K562 (cell line): ENCODE measurements around the gene PGS1. TPM values are rescaled to one million over a fixed set of nuclear protein-coding genes. Genes with fewer than 3 reads are reported as not detected.
A peak's percentile ranks its signal among the peaks of the same experiment; 100 is the strongest.

Source experiments
- ATAC-seq: fragments of 200-7000 bp; cut with Tn5 transposase; 3 replicates; pipeline ENCODE4 v1.9.1; 2020; ENCODE audit warnings: moderate library complexity
- BruUV-seq: library from RNA; stranded (reverse); fragments of 400-500 nt; replicated peaks from 2 replicates; lab custom pipeline; 2021; lab: Mats Ljungman, UMichigan
- CTCF ChIA-PET: fragments of 300-600 bp; formaldehyde crosslinking; extraction: SDS; loops from one replicate; lab custom pipeline; 2021; ENCODE audit warnings: low intra/inter-chr PET ratio; lab: Yijun Ruan, JAX
- POLR2A ChIA-PET: fragments of 300-600, 350-650 bp; sonication (Branson Sonifier 250); formaldehyde crosslinking; extraction: SDS; loops from one replicate; lab custom pipeline; 2021; ENCODE audit warnings: antibody characterized with exemption, inconsistent platforms; lab: Yijun Ruan, JAX
- DNase-seq, 4 experiments: peaks; one replicate each; pipeline versions ENCODE4 v3.0.0 to v3.0.0-alpha.2; 2011 to 2018; ENCODE audit warnings: low spot score in 3 of 4, mixed read lengths in 3 of 4; ENCODE audit errors: extremely low read depth in 1 of 4
- FAIRE-seq: peaks from 2 replicates; lab custom pipeline; 2011; peaks lifted over from hg19 to GRCh38; lab: Jason Lieb, UNC
- H2AFZ ChIP-seq: 2 replicates; pipeline ENCODE4 v1.6.0; 2011; ENCODE audit warnings: low read depth, low read length, control low read depth, inconsistent platforms
- H3K27ac ChIP-seq: fragments of 200-600 bp; 3 replicates; pipeline ENCODE4 v1.8.0; 2011; ENCODE audit warnings: low read depth, mild to moderate bottlenecking, control low read depth, inconsistent platforms, low read length, moderate library complexity, mixed read lengths; ENCODE audit errors: extremely low read depth
- H3K27me3 ChIP-seq, 2 experiments: fragments of 300-600 bp in 1 of 2; 2 replicates in 1 of 2; 3 replicates in 1 of 2; pipeline versions ENCODE4 v1.6.0 to v1.8.0; 2011; ENCODE audit warnings: inconsistent platforms in 2 of 2, low read length in 2 of 2, mild to moderate bottlenecking in 1 of 2, mixed read lengths in 1 of 2, moderate library complexity in 1 of 2; ENCODE audit not compliant: control insufficient read depth in 2 of 2, insufficient read depth in 2 of 2
- H3K36me3 ChIP-seq: fragments of 300-600 bp; 3 replicates; pipeline ENCODE4 v1.8.0; 2011; ENCODE audit warnings: mild to moderate bottlenecking, low read length, inconsistent platforms; ENCODE audit not compliant: control insufficient read depth, insufficient read depth
- H3K4me1 ChIP-seq, 2 experiments: fragments of 200-600 bp in 1 of 2; replicated peaks in 1 of 2; 2 replicates in 1 of 2; 3 replicates in 1 of 2; pipeline versions ENCODE4 v1.5.1 to v1.8.0; 2011; ENCODE audit warnings: inconsistent platforms in 2 of 2, low read length in 2 of 2, mild to moderate bottlenecking in 1 of 2, mixed read lengths in 1 of 2, moderate library complexity in 1 of 2; ENCODE audit not compliant: control insufficient read depth in 2 of 2, insufficient read depth in 2 of 2
- H3K4me2 ChIP-seq: 2 replicates; pipeline ENCODE4 v1.6.1; 2011; ENCODE audit warnings: low read length, control low read depth, inconsistent platforms, mixed read lengths; ENCODE audit not compliant: insufficient read depth
- H3K4me3 ChIP-seq: fragments of 200-600 bp; sonication (generic), shearing (Covaris generic); 2 replicates; pipeline ENCODE4 v1.5.1; 2016; ENCODE audit warnings: control low read depth, inconsistent platforms
- H3K79me2 ChIP-seq: fragments of 200-600 bp; 3 replicates; pipeline ENCODE4 v1.8.0; 2011; ENCODE audit warnings: low read length, inconsistent platforms; ENCODE audit not compliant: control insufficient read depth, insufficient read depth
- H3K9ac ChIP-seq, 2 experiments: 2 replicates each; pipeline versions ENCODE4 v1.6.0 to v1.6.1; 2011; ENCODE audit warnings: low read depth in 2 of 2, low read length in 2 of 2, control low read depth in 1 of 2, inconsistent platforms in 1 of 2, mild to moderate bottlenecking in 1 of 2, mixed read lengths in 1 of 2; ENCODE audit not compliant: insufficient read depth in 1 of 2
- H3K9me1 ChIP-seq: one replicate; pipeline ENCODE4 v1.6.0; 2011; ENCODE audit warnings: inconsistent platforms, mild to moderate bottlenecking, low read length, moderate library complexity; ENCODE audit not compliant: control insufficient read depth, insufficient read depth
- H3K9me3 ChIP-seq: replicated peaks from 2 replicates; pipeline ENCODE4 v1.5.1; 2011; ENCODE audit warnings: low read depth, low read length, inconsistent platforms; ENCODE audit not compliant: control insufficient read depth, insufficient read depth
- H4K20me1 ChIP-seq: replicated peaks from 2 replicates; pipeline ENCODE4 v1.6.1; 2011; ENCODE audit warnings: low read length, inconsistent platforms, mixed read lengths; ENCODE audit not compliant: control insufficient read depth, insufficient read depth
- CEBPB ChIP-seq: fragments of 450-650 bp; IDR thresholded peaks from 2 replicates; pipeline ENCODE4 v1.6.1; 2016; ENCODE audit warnings: missing genetic modification characterization, missing compliant biosample characterization
- GTF2F1 ChIP-seq: IDR thresholded peaks from 2 replicates; pipeline ENCODE4 v1.6.1; 2011; ENCODE audit warnings: low read depth, low read length, improper control_type of control experiment
- RBM25 ChIP-seq: fragments of 200-400 bp; formaldehyde crosslinking; IDR thresholded peaks from 2 replicates; pipeline ENCODE4 v1.6.1; 2018; ENCODE audit warnings: low read length, low read depth, moderate library complexity; ENCODE audit not compliant: severe bottlenecking
- SMAD1 ChIP-seq: fragments of 150-350 bp; IDR thresholded peaks from 2 replicates; pipeline ENCODE4 v1.6.1; 2014; ENCODE audit warnings: low read length, low read depth; ENCODE audit not compliant: partially characterized antibody
- XRCC4 ChIP-seq: IDR thresholded peaks from one replicate; pipeline ENCODE4 v1.6.1; 2011; ENCODE audit not compliant: insufficient read depth, insufficient read length; ENCODE audit errors: extremely low read depth
- ZNF140 ChIP-seq: fragments of 250-450 bp; sonication (Bioruptor Pico); IDR thresholded peaks from 2 replicates; pipeline ENCODE4 v1.8.0; 2021; ENCODE audit warnings: moderate library complexity, mild to moderate bottlenecking, inconsistent platforms
- ZNF785 ChIP-seq: fragments of 250-450 bp; sonication (Bioruptor Pico); IDR thresholded peaks from 2 replicates; pipeline ENCODE4 v1.4.0; 2020; ENCODE audit warnings: mild to moderate bottlenecking
- WGBS: fragments of 100-300 bp; shearing (Covaris generic); methylation state at CpG from one replicate; pipeline ENCODE4 v1.1.6; 2016; ENCODE audit warnings: low coverage, mixed read lengths; ENCODE audit not compliant: insufficient coverage; ENCODE audit errors: missing lambda C conversion rate; 5-methylcytosine and 5-hydroxymethylcytosine counted together
- in situ Hi-C: fragments of 300-500 bp; cut with MboI; formaldehyde crosslinking; loops from 4 replicates; pipeline ENCODE4 v1.15.0; 2018; ENCODE audit warnings: inconsistent platforms, mixed read lengths
- intact Hi-C: fragments of 100-400 bp; cut with micrococcal nuclease; formaldehyde crosslinking; loops from 2 replicates; pipeline ENCODE4 v1.14.2; 2022
- polyA plus RNA-seq, 8 experiments: library from polyadenylated mRNA; depleted of rRNA in 4 of 8; stranded (reverse) in 5 of 8; unstranded in 3 of 8; fragments of >200 nt; fragmentation: Nextera tagmentation in 2 of 8; fragmentation: Illumina TruSeq in 1 of 8; extraction: Ambion mirVana in 2 of 8; extraction: Trizol in 1 of 8; gene quantifications; 2 replicates each; pipeline versions ENCODE4 v1.2.1 to v1.2.3, GENCODE V29; 2011 to 2014; ENCODE audit warnings: inconsistent platforms in 1 of 8, missing spikeins in 1 of 8
- total RNA-seq, 7 experiments: library from RNA; depleted of rRNA in 6 of 7; stranded (reverse); fragments of >200 nt in 6 of 7; fragmentation: Illumina TruSeq in 2 of 7; extraction: Trizol in 2 of 7; gene quantifications; 2 replicates each; pipeline versions ENCODE4 v1.2.1 to v1.2.3, GENCODE V29; 2011 to 2021; ENCODE audit warnings: low replicate concordance in 1 of 7
- TF ChIP-seq, protein P1 (sequence below): fragments of 150-350 bp; IDR thresholded peaks from 2 replicates; pipeline ENCODE4 v1.6.1; 2014; ENCODE audit warnings: low read depth, mild to moderate bottlenecking, low read length, borderline replicate concordance
- TF ChIP-seq, protein P2 (sequence below): sonication (generic); formaldehyde crosslinking; IDR thresholded peaks from 2 replicates; pipeline ENCODE4 v1.5.0; 2020; ENCODE audit warnings: missing genetic modification reagents
- TF ChIP-seq, protein P3 (sequence below): sonication (generic); formaldehyde crosslinking; IDR thresholded peaks from 2 replicates; pipeline ENCODE4 v1.8.0; 2023; ENCODE audit warnings: mild to moderate bottlenecking, missing genetic modification reagents
- TF ChIP-seq, protein P4 (sequence below), 2 experiments: IDR thresholded peaks; 2 replicates each; pipeline ENCODE4 v1.6.1; 2011; ENCODE audit warnings: borderline replicate concordance in 1 of 2, control low read depth in 1 of 2, low read depth in 1 of 2, low read length in 1 of 2, mild to moderate bottlenecking in 1 of 2, mixed read lengths in 1 of 2, moderate library complexity in 1 of 2; ENCODE audit not compliant: insufficient read depth in 1 of 2, insufficient read length in 1 of 2, poor library complexity in 1 of 2, severe bottlenecking in 1 of 2; ENCODE audit errors: extremely low read depth in 1 of 2

Gene PGS1
- total and polyA plus RNA-seq, 9 of the 15 experiments (the other 6 are each of a cell fraction or from before 2014, with no cell fraction given), result 1.3 to 39.4 (median 22.3) TPM

DNA sequence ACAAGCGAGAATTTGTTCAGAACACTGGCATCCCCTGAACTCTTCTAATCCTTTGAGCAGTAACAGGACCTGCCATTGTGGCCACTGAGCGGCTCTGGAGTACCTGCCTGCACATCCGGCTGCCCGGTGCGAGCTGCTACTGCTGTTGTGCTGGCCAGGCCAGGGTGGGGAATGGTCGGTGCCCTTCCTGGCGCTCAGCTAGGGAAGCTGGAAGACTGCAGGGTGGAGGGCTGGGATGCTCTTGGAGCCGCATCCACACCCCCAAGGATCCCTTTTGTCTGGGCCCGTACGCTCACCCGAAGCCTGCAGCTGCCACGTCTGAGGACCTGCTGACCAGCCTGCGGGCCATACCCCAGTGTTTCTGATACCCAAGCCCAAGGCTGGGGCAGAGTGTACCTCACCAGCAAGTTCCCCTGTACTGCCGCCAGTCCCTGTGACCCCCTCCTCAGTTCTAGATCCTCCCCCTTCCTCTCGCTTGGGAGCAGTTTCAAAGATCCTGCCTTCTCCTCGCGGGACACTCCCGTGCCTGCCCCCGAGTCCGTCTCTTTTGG, 49.7 kb downstream of the PGS1 start:
- Histone ChIP-seq H4K20me1 (no peaks in the 10 kb centered on the region), H3K4me3 (no peak overlapping the region), H2AFZ (no peak overlapping the region), H3K4me2 (no peak overlapping the region), H3K27ac (no peak overlapping the region), H3K36me3 (peaks cover 43% of the 10 kb centered on the region; the same call in 2 of the 3 replicates), H3K4me1 (peaks cover 0 to 18% of the 10 kb centered on the region in 2 experiments; a peak in 1 of 5 replicates), H3K9me1 (no peaks in the 10 kb centered on the region), H3K9me3 (no peaks in the 10 kb centered on the region), H3K27me3 (0 out of 5 replicates have a peak, but pooled peaks cover 0 to 1% of the 10 kb centered on the region in 2 experiments), H3K79me2 (no peaks in the 10 kb centered on the region), H3K9ac (peak overlapping the region in 1 of 2 experiments; percentile 14; a peak in 1 of 4 replicates)
- CTCF ChIA-PET, result no interaction called here
- intact Hi-C loops (no loop called here), in situ Hi-C loops (no loop called here)
- TF ChIP-seq, protein P1, sequence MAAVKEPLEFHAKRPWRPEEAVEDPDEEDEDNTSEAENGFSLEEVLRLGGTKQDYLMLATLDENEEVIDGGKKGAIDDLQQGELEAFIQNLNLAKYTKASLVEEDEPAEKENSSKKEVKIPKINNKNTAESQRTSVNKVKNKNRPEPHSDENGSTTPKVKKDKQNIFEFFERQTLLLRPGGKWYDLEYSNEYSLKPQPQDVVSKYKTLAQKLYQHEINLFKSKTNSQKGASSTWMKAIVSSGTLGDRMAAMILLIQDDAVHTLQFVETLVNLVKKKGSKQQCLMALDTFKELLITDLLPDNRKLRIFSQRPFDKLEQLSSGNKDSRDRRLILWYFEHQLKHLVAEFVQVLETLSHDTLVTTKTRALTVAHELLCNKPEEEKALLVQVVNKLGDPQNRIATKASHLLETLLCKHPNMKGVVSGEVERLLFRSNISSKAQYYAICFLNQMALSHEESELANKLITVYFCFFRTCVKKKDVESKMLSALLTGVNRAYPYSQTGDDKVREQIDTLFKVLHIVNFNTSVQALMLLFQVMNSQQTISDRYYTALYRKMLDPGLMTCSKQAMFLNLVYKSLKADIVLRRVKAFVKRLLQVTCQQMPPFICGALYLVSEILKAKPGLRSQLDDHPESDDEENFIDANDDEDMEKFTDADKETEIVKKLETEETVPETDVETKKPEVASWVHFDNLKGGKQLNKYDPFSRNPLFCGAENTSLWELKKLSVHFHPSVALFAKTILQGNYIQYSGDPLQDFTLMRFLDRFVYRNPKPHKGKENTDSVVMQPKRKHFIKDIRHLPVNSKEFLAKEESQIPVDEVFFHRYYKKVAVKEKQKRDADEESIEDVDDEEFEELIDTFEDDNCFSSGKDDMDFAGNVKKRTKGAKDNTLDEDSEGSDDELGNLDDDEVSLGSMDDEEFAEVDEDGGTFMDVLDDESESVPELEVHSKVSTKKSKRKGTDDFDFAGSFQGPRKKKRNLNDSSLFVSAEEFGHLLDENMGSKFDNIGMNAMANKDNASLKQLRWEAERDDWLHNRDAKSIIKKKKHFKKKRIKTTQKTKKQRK, result no peak
- TF ChIP-seq, protein P2, sequence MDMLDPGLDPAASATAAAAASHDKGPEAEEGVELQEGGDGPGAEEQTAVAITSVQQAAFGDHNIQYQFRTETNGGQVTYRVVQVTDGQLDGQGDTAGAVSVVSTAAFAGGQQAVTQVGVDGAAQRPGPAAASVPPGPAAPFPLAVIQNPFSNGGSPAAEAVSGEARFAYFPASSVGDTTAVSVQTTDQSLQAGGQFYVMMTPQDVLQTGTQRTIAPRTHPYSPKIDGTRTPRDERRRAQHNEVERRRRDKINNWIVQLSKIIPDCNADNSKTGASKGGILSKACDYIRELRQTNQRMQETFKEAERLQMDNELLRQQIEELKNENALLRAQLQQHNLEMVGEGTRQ (CRISPR knock-in tag), result no peak
- TF ChIP-seq ZNF785, result no peak
- no peak for TF ChIP-seq ZNF140 (CRISPR knock-in tag)
- no peak for TF ChIP-seq XRCC4
- TF ChIP-seq, protein P3, sequence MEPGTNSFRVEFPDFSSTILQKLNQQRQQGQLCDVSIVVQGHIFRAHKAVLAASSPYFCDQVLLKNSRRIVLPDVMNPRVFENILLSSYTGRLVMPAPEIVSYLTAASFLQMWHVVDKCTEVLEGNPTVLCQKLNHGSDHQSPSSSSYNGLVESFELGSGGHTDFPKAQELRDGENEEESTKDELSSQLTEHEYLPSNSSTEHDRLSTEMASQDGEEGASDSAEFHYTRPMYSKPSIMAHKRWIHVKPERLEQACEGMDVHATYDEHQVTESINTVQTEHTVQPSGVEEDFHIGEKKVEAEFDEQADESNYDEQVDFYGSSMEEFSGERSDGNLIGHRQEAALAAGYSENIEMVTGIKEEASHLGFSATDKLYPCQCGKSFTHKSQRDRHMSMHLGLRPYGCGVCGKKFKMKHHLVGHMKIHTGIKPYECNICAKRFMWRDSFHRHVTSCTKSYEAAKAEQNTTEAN (CRISPR knock-in tag), result no peak
- no peak for TF ChIP-seq RBM25
- no peak for TF ChIP-seq SMAD1
- TF ChIP-seq, protein P4, sequence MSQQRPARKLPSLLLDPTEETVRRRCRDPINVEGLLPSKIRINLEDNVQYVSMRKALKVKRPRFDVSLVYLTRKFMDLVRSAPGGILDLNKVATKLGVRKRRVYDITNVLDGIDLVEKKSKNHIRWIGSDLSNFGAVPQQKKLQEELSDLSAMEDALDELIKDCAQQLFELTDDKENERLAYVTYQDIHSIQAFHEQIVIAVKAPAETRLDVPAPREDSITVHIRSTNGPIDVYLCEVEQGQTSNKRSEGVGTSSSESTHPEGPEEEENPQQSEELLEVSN (IDR thresholded peaks at IDR 0.05; ENCODE audit: borderline replicate concordance in 1 of 2, extremely low read depth in 1 of 2, insufficient read depth in 1 of 2, insufficient read length in 1 of 2, low read depth in 1 of 2, low read length in 1 of 2, poor library complexity in 1 of 2, severe bottlenecking in 1 of 2), result no peak
- TF ChIP-seq GTF2F1, result no peak
- TF ChIP-seq CEBPB (tag), result no peak
- DNase-seq (no peak), FAIRE-seq (no peak), ATAC-seq (no peak)
- 93% methylated on average over 16 of the region's 20 CpGs for whole genome bisulfite sequencing
- POLR2A ChIA-PET, result no interaction called here
- BruUV-seq, result no TSS peak
